CD8-positive, alpha-beta memory T cell (primary cell): ENCODE results near the gene CDH8. TPM values are rescaled to one million over a fixed set of nuclear protein-coding genes. Genes with fewer than 3 reads are reported as not detected.

Source experiments
- CTCF ChIA-PET: fragments of 350-600 bp; sonication (Branson Sonifier 250); formaldehyde crosslinking; loops from one replicate; lab custom pipeline; 2021; ENCODE audit warnings: antibody characterized with exemption; lab: Charles Lee
- POLR2A ChIA-PET: fragments of 350-600 bp; sonication (Branson Sonifier 250); formaldehyde crosslinking; loops from one replicate; lab custom pipeline; 2021; ENCODE audit warnings: antibody characterized with exemption; lab: Charles Lee
- DNase-seq, 5 donors: peaks; one replicate each; pipeline versions ENCODE4 v3.0.0 to v3.0.0-alpha.2; 2020 to 2022; ENCODE audit warnings: mixed read lengths in 1 of 5
- H3K27ac ChIP-seq: one replicate; pipeline ENCODE4 v1.7.0; 2013; ENCODE audit warnings: low read depth, mild to moderate bottlenecking, low read length, moderate library complexity
- H3K27me3 ChIP-seq: 2 replicates; pipeline ENCODE4 v1.7.0; 2013; ENCODE audit warnings: low read length, mild to moderate bottlenecking; ENCODE audit not compliant: insufficient read depth, poor library complexity, severe bottlenecking
- H3K36me3 ChIP-seq: 2 replicates; pipeline ENCODE4 v1.7.0; 2013; ENCODE audit warnings: mild to moderate bottlenecking, low read length, moderate library complexity; ENCODE audit not compliant: insufficient read depth
- H3K4me1 ChIP-seq: 2 replicates; pipeline ENCODE4 v1.7.0; 2013; ENCODE audit warnings: mild to moderate bottlenecking, low read length, moderate library complexity; ENCODE audit not compliant: insufficient read depth
- H3K4me3 ChIP-seq: 2 replicates; pipeline ENCODE4 v1.7.0; 2013; ENCODE audit warnings: mild to moderate bottlenecking, low read length
- H3K9me3 ChIP-seq: 2 replicates; pipeline ENCODE4 v1.7.0; 2013; ENCODE audit warnings: mild to moderate bottlenecking, low read length
- H3K27ac Mint-ChIP-seq, 8 donors: one replicate each; pipeline ENCODE4 v1.8.0; 2020 to 2021; ENCODE audit warnings: mixed read lengths in 8 of 8, mild to moderate bottlenecking in 6 of 8, inconsistent platforms in 3 of 8, moderate library complexity in 3 of 8
- H3K27me3 Mint-ChIP-seq, 2 donors: one replicate each; pipeline ENCODE4 v1.8.0; 2020 to 2021; ENCODE audit warnings: mixed read lengths in 2 of 2, mild to moderate bottlenecking in 1 of 2, moderate library complexity in 1 of 2
- H3K36me3 Mint-ChIP-seq, 3 donors: one replicate each; pipeline ENCODE4 v1.8.0; 2020 to 2021; ENCODE audit warnings: mixed read lengths in 3 of 3, inconsistent platforms in 1 of 3, mild to moderate bottlenecking in 1 of 3
- H3K4me1 Mint-ChIP-seq, 3 donors: one replicate each; pipeline ENCODE4 v1.8.0; 2020 to 2021; ENCODE audit warnings: mixed read lengths in 3 of 3, inconsistent platforms in 1 of 3, mild to moderate bottlenecking in 1 of 3
- H3K4me3 Mint-ChIP-seq, 7 donors: one replicate each; pipeline ENCODE4 v1.8.0; 2020 to 2021; ENCODE audit warnings: mixed read lengths in 7 of 7, mild to moderate bottlenecking in 6 of 7, moderate library complexity in 4 of 7, inconsistent platforms in 2 of 7
- H3K9me3 Mint-ChIP-seq, 5 donors: one replicate each; pipeline ENCODE4 v1.8.0; 2020 to 2022; ENCODE audit warnings: mixed read lengths in 5 of 5, mild to moderate bottlenecking in 3 of 5, moderate library complexity in 2 of 5, inconsistent platforms in 1 of 5
- polyA plus RNA-seq: library from polyadenylated mRNA; unstranded; fragments of 300-500 nt; fragmentation: Illumina TruSeq; gene quantifications from one replicate; pipeline ENCODE4 v1.2.3, GENCODE V29; 2021
- total RNA-seq, 2 experiments: library from RNA; stranded (reverse); gene quantifications; one replicate each; pipeline ENCODE4 v1.2.3, GENCODE V29; 2021

CDH8 gene
- total and polyA plus RNA-seq, 3 experiments from 2014 or later, result not detected

DNA sequence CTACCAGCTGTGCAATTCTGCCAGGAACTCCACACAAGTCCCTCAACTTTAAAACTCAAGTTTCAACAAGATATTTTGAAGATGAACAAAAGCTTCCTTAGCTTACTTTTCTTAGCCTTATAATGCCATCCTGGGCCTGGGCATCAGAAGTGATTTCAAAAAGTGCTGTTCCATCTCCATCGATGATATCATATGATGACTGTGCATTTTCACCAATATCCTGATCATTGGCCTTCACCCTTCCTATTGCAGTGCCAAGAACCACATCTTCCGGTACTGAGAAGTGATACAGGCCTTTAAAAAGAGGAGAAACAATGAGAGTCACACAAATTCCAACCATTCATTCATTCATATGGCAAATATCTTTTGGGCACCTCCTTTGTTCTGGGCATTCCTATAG is 215.4 kb downstream of the CDH8 start:
- no peak overlapping the region for H3K27ac Mint-ChIP-seq
- H3K4me3 Mint-ChIP-seq, result no peak overlapping the region
- no peaks in the 10 kb centered on the region for H3K27me3 Mint-ChIP-seq

DNA sequence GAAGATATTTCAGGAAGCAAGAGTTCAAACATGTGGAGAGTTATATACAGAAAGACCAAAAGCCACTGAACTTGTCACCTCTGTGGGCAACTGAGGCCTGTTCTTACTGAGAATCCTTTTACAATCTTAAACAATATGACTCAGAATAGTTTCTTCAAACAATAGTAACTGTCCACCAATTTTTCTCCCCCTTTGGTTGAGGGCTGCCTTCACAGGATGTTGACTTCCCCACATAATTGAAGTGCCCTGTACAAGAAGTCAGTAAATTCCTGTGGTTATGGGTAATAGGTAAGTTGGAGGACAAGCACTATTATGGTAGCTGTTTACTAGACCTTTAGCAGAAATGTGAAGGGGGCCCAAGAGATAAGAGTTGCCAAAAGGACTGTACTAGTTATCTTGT is 215.8 kb downstream of the CDH8 start:
- POLR2A ChIA-PET, result no interaction called here
- Mint-ChIP-seq H3K4me3 (no peak overlapping the region), H3K9me3 (peaks cover 0 to 44% (median 22%) of the 10 kb centered on the region in 5 donors), H3K27ac (no peak overlapping the region), H3K4me1 (no peaks in the 10 kb centered on the region), H3K27me3 (no peaks in the 10 kb centered on the region), H3K36me3 (peaks cover 0 to 2% (median 0%) of the 10 kb centered on the region in 3 donors)
- no peaks in the 10 kb centered on the region for H3K9me3 ChIP-seq
- CTCF ChIA-PET, result no interaction called here
- H3K27ac ChIP-seq, result no peak overlapping the region
- no peaks in the 10 kb centered on the region for H3K4me1 ChIP-seq
- no peaks in the 10 kb centered on the region for H3K27me3 ChIP-seq
- DNase-seq, result no peak
- no peak overlapping the region for H3K4me3 ChIP-seq
- H3K36me3 ChIP-seq, result no peaks in the 10 kb centered on the region

More for the DNA sequence above, 215.4 kb downstream of the CDH8 start:
- H3K9me3 ChIP-seq, result no peaks in the 10 kb centered on the region
- ChIA-PET CTCF (no interaction called here), POLR2A (no interaction called here)
- Mint-ChIP-seq H3K36me3 (peaks cover 0 to 2% (median 0%) of the 10 kb centered on the region in 3 donors), H3K9me3 (peaks cover 0 to 44% (median 22%) of the 10 kb centered on the region in 5 donors), H3K4me1 (no peaks in the 10 kb centered on the region)
- H3K27me3 ChIP-seq, result no peaks in the 10 kb centered on the region
- no peaks in the 10 kb centered on the region for H3K36me3 ChIP-seq
- no peak overlapping the region for H3K4me3 ChIP-seq
- no peak for DNase-seq
- no peaks in the 10 kb centered on the region for H3K4me1 ChIP-seq
- no peak overlapping the region for H3K27ac ChIP-seq

DNA sequence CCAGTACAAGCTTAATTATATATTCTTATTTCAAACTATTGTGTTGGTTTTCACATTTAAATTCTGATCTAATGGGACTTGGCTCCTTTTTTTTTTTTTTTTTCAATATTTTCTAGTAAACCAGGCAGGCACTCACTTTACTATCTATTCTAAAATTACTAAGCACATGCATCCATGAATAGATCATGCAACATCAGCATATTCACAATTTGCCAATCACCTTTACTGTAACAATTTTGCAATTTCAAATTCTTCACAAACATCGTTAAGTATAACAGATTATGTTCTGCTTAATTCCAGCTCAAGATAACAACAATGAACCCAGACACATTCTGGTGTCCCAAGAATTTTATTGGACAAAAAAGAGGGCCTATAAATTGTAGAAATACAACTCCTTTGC is 217.4 kb downstream of the CDH8 start:
- Histone ChIP-seq H3K9me3 (no peaks in the 10 kb centered on the region), H3K36me3 (no peaks in the 10 kb centered on the region), H3K4me1 (no peaks in the 10 kb centered on the region), H3K27ac (no peak overlapping the region), H3K27me3 (no peaks in the 10 kb centered on the region), H3K4me3 (no peak overlapping the region)
- Mint-ChIP-seq H3K27ac (no peak overlapping the region), H3K9me3 (peaks cover 0 to 48% (median 22%) of the 10 kb centered on the region in 5 donors), H3K4me3 (no peak overlapping the region), H3K27me3 (no peaks in the 10 kb centered on the region), H3K36me3 (peaks cover 0 to 2% (median 0%) of the 10 kb centered on the region in 3 donors), H3K4me1 (no peaks in the 10 kb centered on the region)
- CTCF ChIA-PET, result no interaction called here
- POLR2A ChIA-PET, result no interaction called here
- no peak for DNase-seq

DNA sequence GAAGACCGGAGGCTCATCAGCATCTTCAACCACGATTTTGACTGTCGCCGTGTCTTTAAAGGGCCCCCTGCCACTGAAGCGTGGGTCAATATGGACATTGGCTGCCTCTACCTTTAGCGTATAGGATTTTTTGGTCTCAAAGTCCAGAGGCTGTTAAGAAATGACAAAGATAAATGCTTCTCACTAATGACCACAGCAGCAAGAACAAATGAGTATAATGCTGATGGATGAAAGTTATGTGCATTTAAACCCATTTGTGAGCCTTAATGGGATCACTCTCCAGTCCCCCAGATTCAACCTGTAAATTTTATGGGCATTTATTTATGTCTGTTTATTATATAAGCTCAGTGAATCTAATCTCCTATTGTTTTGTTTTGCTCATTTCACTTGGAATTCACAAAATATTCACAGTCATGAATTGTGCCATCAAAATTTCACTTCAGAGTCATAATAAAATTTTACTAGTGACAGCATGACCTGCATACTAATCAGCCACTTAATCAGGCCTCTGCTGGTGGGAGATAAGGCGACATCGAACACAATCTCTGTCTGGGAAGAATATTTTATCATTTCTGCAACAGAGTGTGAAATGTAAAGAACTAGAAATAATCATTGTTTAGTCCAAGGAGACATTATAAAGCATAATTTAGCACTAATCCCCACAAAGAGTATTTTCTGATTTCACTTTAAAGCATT is 218.5 kb downstream of the CDH8 start:
- Mint-ChIP-seq H3K9me3 (peaks cover 0 to 48% (median 20%) of the 10 kb centered on the region in 5 donors), H3K27ac (no peak overlapping the region), H3K36me3 (peaks cover 0 to 2% (median 0%) of the 10 kb centered on the region in 3 donors), H3K27me3 (no peaks in the 10 kb centered on the region), H3K4me3 (no peak overlapping the region), H3K4me1 (no peaks in the 10 kb centered on the region)
- H3K27me3 ChIP-seq, result no peaks in the 10 kb centered on the region
- DNase-seq, result no peak
- no peaks in the 10 kb centered on the region for H3K4me1 ChIP-seq
- H3K27ac ChIP-seq, result no peak overlapping the region
- H3K36me3 ChIP-seq, result no peaks in the 10 kb centered on the region
- CTCF ChIA-PET, result no interaction called here
- H3K9me3 ChIP-seq, result no peaks in the 10 kb centered on the region
- POLR2A ChIA-PET, result no interaction called here
- H3K4me3 ChIP-seq, result no peak overlapping the region

DNA sequence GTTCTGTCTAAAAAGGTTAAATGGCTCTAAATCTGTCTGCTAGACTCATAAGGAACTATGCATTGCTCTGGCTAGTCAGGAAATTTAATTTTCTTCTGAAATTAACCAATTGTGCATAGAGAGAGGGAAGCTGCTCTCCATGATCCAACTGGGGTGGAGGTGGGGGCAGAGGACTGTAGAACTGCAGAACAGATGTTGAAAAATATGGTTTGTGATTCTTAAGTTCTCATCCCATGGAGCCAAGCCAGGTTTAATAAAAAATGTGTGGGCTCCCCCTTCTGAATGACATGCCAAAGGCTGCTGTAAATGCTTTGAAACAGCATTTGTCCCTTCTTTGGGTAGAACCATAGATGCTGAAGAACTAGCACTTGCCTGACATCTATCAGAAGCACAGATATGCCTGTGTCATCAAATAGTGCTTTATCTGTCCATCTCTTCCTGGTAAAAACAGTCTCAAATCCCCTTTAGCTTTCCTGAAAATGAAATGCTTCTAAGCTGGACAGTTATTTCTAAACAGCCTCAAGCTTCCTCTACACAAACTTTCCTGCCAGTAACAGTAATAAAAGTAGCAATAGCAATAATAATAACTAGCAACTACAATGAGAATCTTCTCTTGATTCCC is 221.4 kb downstream of the CDH8 start:
- H3K27ac ChIP-seq, result no peak overlapping the region
- peaks cover 5 to 48% (median 9%) of the 10 kb centered on the region in 5 donors for H3K9me3 Mint-ChIP-seq
- no peak overlapping the region for H3K4me3 ChIP-seq
- CTCF ChIA-PET, result no interaction called here
- H3K27me3 Mint-ChIP-seq, result no peaks in the 10 kb centered on the region
- H3K4me1 ChIP-seq, result no peaks in the 10 kb centered on the region
- no peaks in the 10 kb centered on the region for H3K4me1 Mint-ChIP-seq
- no peaks in the 10 kb centered on the region for H3K9me3 ChIP-seq
- no peaks in the 10 kb centered on the region for H3K36me3 ChIP-seq
- no peak for DNase-seq
- no peak overlapping the region for H3K4me3 Mint-ChIP-seq
- POLR2A ChIA-PET, result no interaction called here
- H3K27me3 ChIP-seq, result no peaks in the 10 kb centered on the region
- peaks cover 0 to 2% (median 0%) of the 10 kb centered on the region in 3 donors for H3K36me3 Mint-ChIP-seq
- no peak overlapping the region for H3K27ac Mint-ChIP-seq

DNA sequence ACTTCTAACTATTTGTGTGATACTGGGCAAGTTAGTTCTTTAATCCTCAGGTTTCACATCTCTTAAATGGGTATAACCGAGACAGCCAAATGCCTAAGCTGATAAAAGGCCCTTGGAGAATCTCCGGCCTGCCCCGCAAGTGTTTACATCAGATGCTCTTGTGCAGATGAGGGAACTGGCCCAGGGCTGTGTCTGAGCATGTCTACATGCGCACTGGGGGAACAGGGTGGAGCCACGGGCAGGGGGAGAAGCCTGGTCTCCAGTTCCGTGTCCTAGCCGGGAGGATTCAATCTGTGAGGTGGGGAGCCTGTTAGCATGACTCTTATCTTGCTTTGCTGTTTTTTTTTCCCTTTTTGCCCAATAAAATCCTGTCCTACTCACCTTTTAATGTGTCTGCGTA is 222.9 kb downstream of the CDH8 start:
- H3K4me3 ChIP-seq, result no peak overlapping the region
- no peak overlapping the region for H3K4me3 Mint-ChIP-seq
- no peaks in the 10 kb centered on the region for H3K36me3 Mint-ChIP-seq
- H3K36me3 ChIP-seq, result no peaks in the 10 kb centered on the region
- CTCF ChIA-PET, result no interaction called here
- H3K9me3 Mint-ChIP-seq, result peaks cover 7 to 48% (median 9%) of the 10 kb centered on the region in 5 donors
- no peaks in the 10 kb centered on the region for H3K4me1 ChIP-seq
- POLR2A ChIA-PET, result no interaction called here
- no peaks in the 10 kb centered on the region for H3K9me3 ChIP-seq
- no peaks in the 10 kb centered on the region for H3K4me1 Mint-ChIP-seq
- H3K27me3 Mint-ChIP-seq, result no peaks in the 10 kb centered on the region
- no peak for DNase-seq
- H3K27ac ChIP-seq, result no peak overlapping the region
- H3K27me3 ChIP-seq, result no peaks in the 10 kb centered on the region
- no peak overlapping the region for H3K27ac Mint-ChIP-seq

DNA sequence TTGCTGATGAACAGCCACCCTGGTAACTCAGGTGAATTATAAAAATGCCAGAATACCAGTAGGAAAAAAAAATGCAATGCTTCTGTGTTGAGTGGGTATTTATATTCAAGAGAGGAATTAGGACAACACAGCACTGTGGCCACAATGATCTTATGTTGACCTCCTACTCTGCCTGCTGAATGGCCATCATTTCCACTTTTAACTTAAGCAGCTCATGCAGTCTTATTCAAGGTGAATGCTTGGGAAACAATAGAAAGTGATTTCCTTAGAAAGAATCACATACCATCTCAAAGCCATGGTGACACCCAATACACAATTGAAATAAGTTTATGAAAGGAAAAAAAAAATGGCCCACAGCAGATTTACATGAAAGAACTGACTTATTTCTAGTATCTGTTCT is 224.0 kb downstream of the CDH8 start:
- no peak overlapping the region for H3K4me3 ChIP-seq
- no peaks in the 10 kb centered on the region for H3K4me1 ChIP-seq
- Mint-ChIP-seq H3K9me3 (peaks cover 7 to 41% (median 10%) of the 10 kb centered on the region in 5 donors), H3K27me3 (no peaks in the 10 kb centered on the region), H3K36me3 (no peaks in the 10 kb centered on the region), H3K4me1 (no peaks in the 10 kb centered on the region), H3K27ac (no peak overlapping the region), H3K4me3 (no peak overlapping the region)
- H3K27me3 ChIP-seq, result no peaks in the 10 kb centered on the region
- no peak overlapping the region for H3K27ac ChIP-seq
- DNase-seq, result no peak
- ChIA-PET POLR2A (no interaction called here), CTCF (no interaction called here)
- H3K9me3 ChIP-seq, result no peaks in the 10 kb centered on the region
- H3K36me3 ChIP-seq, result no peaks in the 10 kb centered on the region

DNA sequence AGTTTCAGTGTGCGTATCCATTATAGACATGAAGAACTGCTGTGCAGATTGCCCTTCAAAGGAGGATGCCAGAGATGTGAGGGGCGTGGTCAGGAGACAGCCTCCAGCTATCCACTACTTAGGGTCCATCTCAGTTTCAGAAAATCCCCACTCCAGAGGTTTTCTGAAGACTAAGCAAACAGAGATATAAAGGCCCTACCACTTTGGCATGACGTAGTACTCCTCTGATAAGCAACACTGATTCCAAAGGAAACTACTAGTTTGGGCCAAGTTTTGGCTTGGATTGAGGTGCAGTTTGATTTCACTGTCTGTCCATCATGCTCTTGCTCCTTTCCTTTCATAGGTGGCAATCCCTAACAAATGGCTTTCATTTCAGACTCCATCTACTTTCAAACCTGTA is 228.7 kb downstream of the CDH8 start:
- H3K27me3 ChIP-seq, result no peaks in the 10 kb centered on the region
- peaks cover 4 to 13% (median 9%) of the 10 kb centered on the region in 5 donors for H3K9me3 Mint-ChIP-seq
- no peak overlapping the region for H3K27ac ChIP-seq
- H3K27me3 Mint-ChIP-seq, result no peaks in the 10 kb centered on the region
- H3K4me3 Mint-ChIP-seq, result no peak overlapping the region
- H3K4me1 ChIP-seq, result no peaks in the 10 kb centered on the region
- no peaks in the 10 kb centered on the region for H3K9me3 ChIP-seq
- no peaks in the 10 kb centered on the region for H3K36me3 ChIP-seq
- H3K36me3 Mint-ChIP-seq, result no peaks in the 10 kb centered on the region
- H3K4me3 ChIP-seq, result no peak overlapping the region
- H3K27ac Mint-ChIP-seq, result no peak overlapping the region
- ChIA-PET CTCF (no interaction called here), POLR2A (no interaction called here)
- no peaks in the 10 kb centered on the region for H3K4me1 Mint-ChIP-seq
- no peak for DNase-seq
